ENCODE data around the gene STX19.
"Not testable (repeated sequence)": the region's sequence is repeated elsewhere in the genome, so short reads cannot be mapped to it uniquely, and the experiment has no call there.

STX19 gene

GRCh38 chr3:94028093-94028837 is at the start of gene STX19:
TSS of gene STX19 (minus strand) at chr3:94028597. CDS start at chr3:94015269, 13,328 bp downstream.
- no peak for DNase-seq (ENCODE audit: low read depth)

- DNase-seq (ENCODE audit: low read depth) = no peak
These were observed 47.7 kb upstream of the STX19 start for GRCh38 chr3:94076055-94076454.

- no peak for DNase-seq (ENCODE audit: low read depth)
These were observed 43.4 kb upstream of the STX19 start for GRCh38 chr3:94071713-94072284.

GRCh38 chr3:94070341-94070911 is 42.0 kb upstream of the STX19 start:
- DNase-seq (ENCODE audit: low read depth) = no peak

GRCh38 chr3:94069194-94069813 is 40.9 kb upstream of the STX19 start:
- no peak for DNase-seq (ENCODE audit: low read depth)

- DNase-seq (ENCODE audit: low read depth) = no peak
These were observed 38.4 kb upstream of the STX19 start for GRCh38 chr3:94066506-94067500.

GRCh38 chr3:94065819-94066480 is 37.6 kb upstream of the STX19 start:
- DNase-seq (ENCODE audit: low read depth) = no peak

- DNase-seq (ENCODE audit: low read depth) = no peak
These were observed 36.7 kb upstream of the STX19 start for GRCh38 chr3:94065122-94065521.

- no peak for DNase-seq (ENCODE audit: low read depth)
These were observed 36.0 kb upstream of the STX19 start for GRCh38 chr3:94064243-94064860.

GRCh38 chr3:94063496-94064119 is 35.2 kb upstream of the STX19 start:
- no peak for DNase-seq (ENCODE audit: low read depth)

- peak; percentile 63 for DNase-seq (ENCODE audit: low read depth)
These were observed 34.4 kb upstream of the STX19 start, which contains the start of the genes DHFR2 and NSUN3 for GRCh38 chr3:94062513-94063404. TSS of gene DHFR2 (minus strand) at chr3:94062916. CDS start at chr3:94061511, 1,405 bp downstream. TSS of gene NSUN3 (plus strand) at chr3:94063061. CDS start at chr3:94063127, 66 bp downstream.

- DNase-seq (ENCODE audit: low read depth) = no peak
These were observed 32.9 kb upstream of the STX19 start for GRCh38 chr3:94061297-94061696.

- DNase-seq (ENCODE audit: low read depth) = no peak
These were observed 22.1 kb upstream of the STX19 start for GRCh38 chr3:94050546-94050945.

- no peak for DNase-seq (ENCODE audit: low read depth)
These were observed 20.9 kb upstream of the STX19 start for GRCh38 chr3:94049267-94049666.

GRCh38 chr3:94046533-94046932 is 18.1 kb upstream of the STX19 start:
- no peak for DNase-seq (ENCODE audit: low read depth)

GRCh38 chr3:94044100-94044936 is 15.9 kb upstream of the STX19 start:
- not testable (repeated sequence) for DNase-seq (ENCODE audit: low read depth)

GRCh38 chr3:94043285-94043684 is 14.9 kb upstream of the STX19 start:
- DNase-seq (ENCODE audit: low read depth) = no peak

GRCh38 chr3:94036909-94037507 is 8.6 kb upstream of the STX19 start:
- DNase-seq (ENCODE audit: low read depth) = no peak

Measured in activated T-cell treated with anti-CD3 and anti-CD28 coated beads for 1 hour (primary cell).